GM23248 (cell line): ENCODE data around the gene ATP5F1D. TPM values are rescaled to one million over a fixed set of nuclear protein-coding genes. Genes with fewer than 3 reads are reported as not detected.

Experiments
- DNase-seq: peaks from one replicate; pipeline ENCODE4 v3.0.0-alpha.2; 2015
- H2AFZ ChIP-seq: fragments of 200-600 bp; sonication (generic); 2 replicates; pipeline ENCODE4 v1.6.1; 2016; ENCODE audit warnings: antibody characterized with exemption
- H3F3A ChIP-seq: fragments of 200-600 bp; sonication (generic); 2 replicates; pipeline ENCODE4 v1.6.1; 2016; ENCODE audit warnings: mild to moderate bottlenecking, antibody characterized with exemption, mixed run types; ENCODE audit not compliant: insufficient read depth
- H3K27ac ChIP-seq: fragments of 200-600 bp; sonication (generic); 2 replicates; pipeline ENCODE4 v1.5.1; 2016; ENCODE audit warnings: mild to moderate bottlenecking
- H3K27me3 ChIP-seq: fragments of 200-600 bp; sonication (generic); replicated peaks from 2 replicates; pipeline ENCODE4 v1.6.1; 2016; ENCODE audit warnings: mild to moderate bottlenecking; ENCODE audit not compliant: insufficient read depth
- H3K36me3 ChIP-seq: fragments of 200-600 bp; sonication (generic); 2 replicates; pipeline ENCODE4 v1.6.1; 2016; ENCODE audit warnings: low read depth, mild to moderate bottlenecking
- H3K4me1 ChIP-seq: fragments of 200-600 bp; sonication (generic); 2 replicates; pipeline ENCODE4 v1.6.1; 2016; ENCODE audit warnings: mild to moderate bottlenecking; ENCODE audit not compliant: insufficient read depth
- H3K4me2 ChIP-seq: fragments of 200-600 bp; sonication (generic); one replicate; pipeline ENCODE4 v1.6.1; 2016; ENCODE audit warnings: mild to moderate bottlenecking; ENCODE audit not compliant: unreplicated experiment
- H3K4me3 ChIP-seq: fragments of 200-600 bp; sonication (generic); 2 replicates; pipeline ENCODE4 v1.5.1; 2016; ENCODE audit warnings: mild to moderate bottlenecking
- H3K79me2 ChIP-seq: fragments of 200-600 bp; sonication (generic); 2 replicates; pipeline ENCODE4 v1.6.1; 2016; ENCODE audit warnings: mild to moderate bottlenecking; ENCODE audit not compliant: insufficient read depth
- H3K9ac ChIP-seq: fragments of 200-600 bp; sonication (generic); 2 replicates; pipeline ENCODE4 v1.6.1; 2016; ENCODE audit warnings: mild to moderate bottlenecking
- H3K9me2 ChIP-seq: fragments of 200-600 bp; sonication (generic); 2 replicates; pipeline ENCODE4 v1.6.1; 2016; ENCODE audit warnings: mixed run types, mild to moderate bottlenecking, moderate library complexity; ENCODE audit not compliant: insufficient read depth
- H3K9me3 ChIP-seq: fragments of 200-600 bp; sonication (generic); one replicate; pipeline ENCODE4 v1.6.1; 2017; ENCODE audit warnings: low read depth
- H4K20me1 ChIP-seq: fragments of 200-600 bp; sonication (generic); 2 replicates; pipeline ENCODE4 v1.6.0; 2016; ENCODE audit not compliant: insufficient read depth
- EZH2 ChIP-seq: fragments of 200-600 bp; sonication (generic); IDR thresholded peaks from 2 replicates; pipeline ENCODE4 v1.6.1; 2018; ENCODE audit warnings: antibody characterized with exemption, mild to moderate bottlenecking; ENCODE audit not compliant: insufficient read depth, poor library complexity, severe bottlenecking
- EZH2phosphoT487 ChIP-seq: fragments of 200-600 bp; sonication (generic); IDR thresholded peaks from 2 replicates; pipeline ENCODE4 v1.6.1; 2018; ENCODE audit warnings: antibody characterized with exemption, moderate library complexity, mild to moderate bottlenecking, low read depth; ENCODE audit not compliant: insufficient read depth
- WGBS, 2 experiments: methylation state at CpG; one replicate each; pipeline ENCODE4 v1.1.6; 2015 to 2017; ENCODE audit warnings: low lambda C conversion rate in 2 of 2, low coverage in 1 of 2; ENCODE audit errors: missing lambda C conversion rate in 2 of 2; 5-methylcytosine and 5-hydroxymethylcytosine counted together
- in situ Hi-C: fragments of 300-500 bp; cut with MboI; formaldehyde crosslinking; loops from 2 replicates; pipeline ENCODE4 v1.15.0; 2020
- polyA plus RNA-seq: library from polyadenylated mRNA; unstranded; fragments of >200 nt; fragmentation: Nextera tagmentation; extraction: Ambion mirVana; gene quantifications from 2 replicates; pipeline ENCODE4 v1.2.1, GENCODE V29; 2016
- total RNA-seq: library from RNA; depleted of rRNA; stranded (reverse); fragments of >200 nt; shearing (Covaris generic); gene quantifications from 2 replicates; pipeline ENCODE4 v1.2.3, GENCODE V29; 2014

Gene ATP5F1D
- total and polyA plus RNA-seq, 2 experiments from 2014 or later = 38.9 to 287 TPM

DNA sequence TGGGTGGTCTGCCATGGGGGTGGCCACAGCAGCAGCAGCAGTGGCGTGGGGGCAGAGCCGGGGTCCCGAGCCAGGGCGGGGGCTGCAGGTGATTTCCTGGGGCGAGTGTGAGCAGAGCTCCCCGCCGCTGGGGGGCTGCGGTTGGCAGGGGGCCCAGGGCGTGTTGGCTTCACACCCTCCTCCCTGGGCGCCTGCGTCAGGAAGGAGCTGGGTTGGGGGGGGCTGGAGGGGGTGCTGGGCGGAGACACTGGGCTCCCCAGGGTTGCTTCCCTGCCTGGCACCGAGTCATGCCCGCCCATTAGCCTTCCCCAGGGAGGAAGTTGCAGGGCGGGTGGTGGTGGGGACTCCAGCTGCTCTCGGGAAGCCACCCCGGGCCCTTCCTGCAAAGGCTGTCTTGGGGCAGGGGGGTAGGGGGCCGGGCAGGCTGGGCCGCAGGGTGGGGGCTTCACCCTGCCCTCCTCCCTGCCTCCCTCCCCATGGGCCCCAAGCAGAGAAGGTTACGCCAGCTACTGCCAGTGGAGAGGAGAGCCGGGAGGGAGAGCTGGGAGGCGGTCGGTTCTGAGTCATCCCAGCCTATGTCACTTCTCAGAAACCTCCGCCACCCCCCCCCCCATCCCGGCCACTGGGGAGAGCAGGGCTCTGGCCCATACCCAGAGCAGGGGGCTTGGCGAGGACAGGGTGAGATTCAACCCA lies 11.4 kb downstream of the ATP5F1D start:
- Histone ChIP-seq H3F3A (peaks cover 28% of the 10 kb centered on the region), H3K9me2 (no peaks in the 10 kb centered on the region), H3K27me3 (no peaks in the 10 kb centered on the region), H3K9ac (peak overlapping the region; percentile 99), H3K27ac (peak overlapping the region; percentile 98), H4K20me1 (no peaks in the 10 kb centered on the region), H3K4me2 (peak overlapping the region; percentile 87), H3K9me3 (no peaks in the 10 kb centered on the region), H2AFZ (no peak overlapping the region), H3K36me3 (peaks cover 41% of the 10 kb centered on the region), H3K79me2 (peaks cover 69% of the 10 kb centered on the region), H3K4me1 (peaks cover 25% of the 10 kb centered on the region), H3K4me3 (peak overlapping the region; percentile 85)
- 0 to 2% methylated on average over 5 to 23 of the region's 26 CpGs for WGBS, 2 experiments
- in situ Hi-C loops = no loop called here
- no peak for TF ChIP-seq EZH2phosphoT487
- TF ChIP-seq EZH2 = no peak
- peak; percentile 98 for DNase-seq

DNA sequence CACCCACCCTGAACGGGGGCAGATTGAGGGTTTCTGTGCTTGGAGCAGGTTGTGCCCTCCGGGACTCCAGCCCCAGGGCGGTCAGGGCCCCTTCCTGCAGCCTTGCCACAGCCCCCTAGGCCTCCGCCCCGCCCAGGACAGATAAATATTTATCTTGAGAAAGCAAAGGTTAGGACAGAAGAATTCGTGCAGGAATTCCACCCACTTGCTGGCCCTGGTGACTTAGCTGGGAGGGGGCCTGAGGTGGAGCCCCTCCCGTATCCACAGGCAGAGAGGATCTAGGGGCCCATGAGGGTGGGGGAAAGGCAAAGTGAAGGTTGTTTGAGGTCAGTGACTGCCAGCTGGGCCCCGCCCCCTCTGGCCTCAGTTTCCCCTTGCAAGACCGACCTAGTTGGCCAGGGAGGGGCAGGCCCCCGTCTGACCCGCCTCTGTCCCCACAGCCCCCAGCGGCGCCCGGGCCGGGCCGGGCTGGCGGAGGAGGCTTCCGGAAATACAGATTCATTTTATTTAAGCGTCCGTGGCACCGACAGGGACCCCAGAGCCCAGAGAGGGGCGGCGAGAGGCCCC lies 12.0 kb downstream of the ATP5F1D start:
- no peaks in the 10 kb centered on the region for H3K9me3 ChIP-seq
- WGBS, 2 experiments = 39% methylated on average over 15 to 23 of the region's 23 CpGs
- no peaks in the 10 kb centered on the region for H3K27me3 ChIP-seq
- in situ Hi-C loops = no loop called here
- no peak overlapping the region for H2AFZ ChIP-seq
- peaks cover 72% of the 10 kb centered on the region for H3K79me2 ChIP-seq
- TF ChIP-seq EZH2phosphoT487 (no peak), EZH2 (no peak)
- peaks cover 33% of the 10 kb centered on the region for H3F3A ChIP-seq
- peak; percentile 85 for DNase-seq
- no peaks in the 10 kb centered on the region for H3K9me2 ChIP-seq
- H3K4me3 ChIP-seq = peak overlapping the region; percentile 85
- peak overlapping the region; percentile 99 for H3K9ac ChIP-seq
- H4K20me1 ChIP-seq = no peaks in the 10 kb centered on the region
- peaks cover 29% of the 10 kb centered on the region for H3K4me1 ChIP-seq
- peak overlapping the region; percentile 98 for H3K27ac ChIP-seq
- H3K36me3 ChIP-seq = peaks cover 43% of the 10 kb centered on the region
- H3K4me2 ChIP-seq = peak overlapping the region; percentile 87

DNA sequence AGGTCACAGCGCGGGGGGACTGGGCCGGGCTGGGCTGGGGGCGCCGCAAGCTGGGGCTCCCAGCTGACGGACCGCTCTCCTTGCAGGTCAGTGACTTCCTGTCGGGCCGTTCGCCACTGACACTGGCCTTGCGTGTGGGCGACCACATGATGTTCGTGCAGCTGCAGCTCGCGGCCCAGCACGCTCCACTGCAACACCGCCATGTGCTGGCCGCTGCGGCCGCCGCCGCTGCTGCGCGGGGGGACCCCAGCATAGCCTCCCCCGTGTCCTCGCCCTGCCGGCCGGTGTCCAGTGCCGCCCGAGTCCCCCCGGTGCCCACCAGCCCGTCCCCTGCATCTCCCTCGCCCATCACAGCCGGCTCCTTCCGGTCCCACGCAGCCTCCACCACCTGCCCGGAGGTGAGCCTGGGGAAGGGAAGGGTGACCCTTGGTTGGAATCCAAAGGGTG lies 12.6 kb downstream of the ATP5F1D start:
- TF ChIP-seq EZH2phosphoT487 (no peak), EZH2 (no peak)
- peaks cover 38% of the 10 kb centered on the region for H3F3A ChIP-seq
- H3K4me1 ChIP-seq = peaks cover 29% of the 10 kb centered on the region
- in situ Hi-C loops = no loop called here
- peak overlapping the region; percentile 98 for H3K27ac ChIP-seq
- H3K9me2 ChIP-seq = no peaks in the 10 kb centered on the region
- no peaks in the 10 kb centered on the region for H3K9me3 ChIP-seq
- DNase-seq = peak; percentile 43
- 90% methylated on average over 37 of the region's 37 CpGs; no CpG with 5 or more reads in 1 of the 2 experiments for WGBS, 2 experiments
- H3K36me3 ChIP-seq = peaks cover 43% of the 10 kb centered on the region
- peaks cover 72% of the 10 kb centered on the region for H3K79me2 ChIP-seq
- H3K9ac ChIP-seq = peak overlapping the region; percentile 99
- no peak overlapping the region for H2AFZ ChIP-seq
- H3K27me3 ChIP-seq = no peaks in the 10 kb centered on the region
- H4K20me1 ChIP-seq = no peaks in the 10 kb centered on the region
- peak overlapping the region; percentile 87 for H3K4me2 ChIP-seq
- peak overlapping the region; percentile 85 for H3K4me3 ChIP-seq

DNA sequence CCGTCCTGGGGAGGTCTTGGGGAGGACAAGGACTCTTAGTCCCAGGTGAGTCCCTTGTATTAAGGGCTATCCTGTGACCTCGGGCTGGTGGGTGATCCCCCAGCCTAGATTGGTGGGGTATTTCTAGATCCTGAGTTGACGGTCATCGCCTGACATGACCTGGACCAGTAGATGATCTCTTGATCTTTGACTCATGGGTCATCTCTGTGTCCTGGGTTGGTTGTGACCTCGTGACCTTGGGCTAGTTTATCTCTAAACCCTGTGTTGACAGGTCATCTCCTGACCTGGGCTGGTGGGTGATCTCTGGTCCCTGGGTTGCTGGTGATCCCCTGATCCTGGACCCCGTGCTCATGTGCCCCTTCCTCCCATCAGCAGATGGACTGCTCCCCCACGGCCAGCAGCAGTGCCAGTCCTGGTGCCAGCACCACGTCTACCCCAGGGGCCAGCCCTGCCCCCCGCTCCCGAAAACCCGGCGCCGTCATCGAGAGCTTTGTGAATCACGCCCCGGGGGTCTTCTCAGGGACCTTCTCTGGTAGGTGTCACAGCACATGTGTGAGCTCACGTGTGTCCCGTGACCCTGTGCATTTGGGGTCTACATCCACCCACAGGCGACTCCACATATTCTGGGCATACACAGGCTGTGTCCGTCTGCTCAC lies 13.1 kb downstream of the ATP5F1D start:
- Histone ChIP-seq H3K79me2 (peaks cover 72% of the 10 kb centered on the region), H2AFZ (no peak overlapping the region), H3K27me3 (no peaks in the 10 kb centered on the region), H3K27ac (peak overlapping the region; percentile 98), H3K9me2 (no peaks in the 10 kb centered on the region), H3K36me3 (peaks cover 43% of the 10 kb centered on the region), H3K4me2 (no peak overlapping the region), H4K20me1 (no peaks in the 10 kb centered on the region), H3K4me1 (peaks cover 32% of the 10 kb centered on the region), H3K9me3 (no peaks in the 10 kb centered on the region), H3K4me3 (no peak overlapping the region), H3K9ac (peak overlapping the region; percentile 99), H3F3A (peaks cover 42% of the 10 kb centered on the region)
- peak; percentile 13 for DNase-seq
- TF ChIP-seq EZH2phosphoT487 = no peak
- in situ Hi-C loops = no loop called here
- WGBS, 2 experiments = 86 to 88% methylated on average over 20 of the region's 20 CpGs
